DND-41 (cell line): Measurements from ENCODE around the gene TMEM51.

Source experiments
- ATAC-seq: fragments of 200-7000 bp; cut with Tn5 transposase; 3 replicates; pipeline ENCODE4 v1.9.1; 2021; ENCODE audit warnings: low read depth; ENCODE audit not compliant: insufficient read depth
- DNase-seq: peaks from one replicate; pipeline ENCODE4 v3.0.0-alpha.2; 2020
- H2AFZ ChIP-seq: 2 replicates; pipeline ENCODE4 v1.6.0; 2012; ENCODE audit warnings: low read depth, low read length
- H3K27ac ChIP-seq: 2 replicates; pipeline ENCODE4 v1.5.1; 2012; ENCODE audit warnings: low read length, inconsistent platforms
- H3K27me3 ChIP-seq: fragments of 200-600 bp; sonication (generic); 2 replicates; pipeline ENCODE4 v1.6.0; 2012; ENCODE audit warnings: low read length, mild to moderate bottlenecking, inconsistent platforms; ENCODE audit not compliant: insufficient read depth, poor library complexity
- H3K36me3 ChIP-seq: 2 replicates; pipeline ENCODE4 v1.5.1; 2012; ENCODE audit warnings: low read length, inconsistent platforms; ENCODE audit not compliant: insufficient read depth
- H3K4me1 ChIP-seq: 2 replicates; pipeline ENCODE4 v1.5.1; 2012; ENCODE audit warnings: mild to moderate bottlenecking, low read length; ENCODE audit not compliant: insufficient read depth
- H3K4me2 ChIP-seq: 2 replicates; pipeline ENCODE4 v1.6.0; 2012; ENCODE audit warnings: mild to moderate bottlenecking, moderate library complexity, low read length, inconsistent platforms; ENCODE audit not compliant: insufficient read depth
- H3K4me3 ChIP-seq, 2 experiments: fragments of 200-600 bp in 1 of 2; shearing (Covaris generic) in 1 of 2; 2 replicates each; pipeline ENCODE4 v1.5.1; 2012 to 2016; ENCODE audit warnings: inconsistent platforms in 2 of 2, low read length in 2 of 2, mild to moderate bottlenecking in 2 of 2, low read depth in 1 of 2, moderate library complexity in 1 of 2
- H3K79me2 ChIP-seq: 2 replicates; pipeline ENCODE4 v1.6.0; 2012; ENCODE audit warnings: low read length, inconsistent platforms; ENCODE audit not compliant: insufficient read depth
- H3K9ac ChIP-seq: 2 replicates; pipeline ENCODE4 v1.6.0; 2012; ENCODE audit warnings: low read depth, mild to moderate bottlenecking, inconsistent platforms, low read length, moderate library complexity
- H3K9me3 ChIP-seq: 2 replicates; pipeline ENCODE4 v1.5.1; 2012; ENCODE audit warnings: low read length, moderate library complexity, mild to moderate bottlenecking, inconsistent platforms; ENCODE audit not compliant: insufficient read depth, severe bottlenecking
- H4K20me1 ChIP-seq: 2 replicates; pipeline ENCODE4 v1.6.0; 2012; ENCODE audit warnings: low read length; ENCODE audit not compliant: insufficient read depth
- CTCF ChIP-seq: IDR thresholded peaks from 2 replicates; pipeline ENCODE4 v1.5.1; 2012; ENCODE audit warnings: borderline replicate concordance, low read length, moderate library complexity, mild to moderate bottlenecking; ENCODE audit not compliant: poor library complexity, severe bottlenecking; ENCODE audit errors: extremely low read depth
- EZH2 ChIP-seq: IDR thresholded peaks from 3 replicates; pipeline ENCODE4 v1.6.1; 2012; ENCODE audit warnings: borderline replicate concordance, low read depth, mild to moderate bottlenecking, moderate library complexity, low read length, inconsistent platforms; ENCODE audit not compliant: severe bottlenecking

The TMEM51 gene

GRCh38 chr1:15214527-15214926, 61.0 kb downstream of the TMEM51 start:
- Histone ChIP-seq H3K36me3 (no peaks in the 10 kb centered on the region), H3K9ac (no peak overlapping the region), H2AFZ (no peak overlapping the region), H3K27me3 (peaks cover 9% of the 10 kb centered on the region), H3K27ac (no peak overlapping the region), H4K20me1 (peaks cover 5% of the 10 kb centered on the region; the same call in 1 of the 2 replicates), H3K4me3 (no peak overlapping the region), H3K4me1 (no peaks in the 10 kb centered on the region), H3K79me2 (no peaks in the 10 kb centered on the region), H3K9me3 (peaks cover 3% of the 10 kb centered on the region), H3K4me2 (no peak overlapping the region)
- TF ChIP-seq CTCF (no peak), EZH2 (no peak)
- DNase-seq, result no peak
- ATAC-seq, result no peak

GRCh38 chr1:15215116-15215515, 61.6 kb downstream of the TMEM51 start:
- H3K36me3 ChIP-seq, result no peaks in the 10 kb centered on the region
- no peak overlapping the region for H3K4me3 ChIP-seq
- TF ChIP-seq EZH2, result no peak
- H3K4me1 ChIP-seq, result no peaks in the 10 kb centered on the region
- H3K27me3 ChIP-seq, result peaks cover 9% of the 10 kb centered on the region
- H3K79me2 ChIP-seq, result no peaks in the 10 kb centered on the region
- peaks cover 3% of the 10 kb centered on the region for H3K9me3 ChIP-seq
- ATAC-seq (no peak), DNase-seq (no peak)
- H3K27ac ChIP-seq, result no peak overlapping the region
- H4K20me1 ChIP-seq, result peaks cover 5% of the 10 kb centered on the region; the same call in 1 of the 2 replicates
- H2AFZ ChIP-seq, result no peak overlapping the region
- no peak overlapping the region for H3K9ac ChIP-seq
- H3K4me2 ChIP-seq, result no peak overlapping the region

DNA sequence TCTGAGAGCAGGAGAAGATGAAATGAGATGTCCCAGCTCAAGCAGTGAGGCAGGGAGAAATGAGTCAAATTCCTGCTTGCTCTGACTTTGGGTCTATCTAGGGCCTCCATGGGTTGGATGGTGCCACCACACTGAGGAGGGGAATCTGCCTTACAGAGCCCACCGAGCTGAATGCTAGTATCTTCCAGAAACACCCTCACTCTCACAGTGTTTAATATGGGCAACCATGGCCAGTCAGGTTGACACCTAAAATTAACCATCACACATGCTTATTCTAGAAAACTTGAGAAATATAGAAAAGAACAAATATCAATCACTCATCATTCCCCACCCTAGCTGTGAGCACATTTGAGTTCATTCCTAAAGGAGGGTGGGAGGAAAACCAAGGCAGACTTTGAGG, 64.1 kb downstream of the TMEM51 start:
- peaks cover 4% of the 10 kb centered on the region; the same call in 1 of the 2 replicates for H4K20me1 ChIP-seq
- ATAC-seq (no peak), DNase-seq (no peak)
- H3K79me2 ChIP-seq, result no peaks in the 10 kb centered on the region
- no peak for TF ChIP-seq EZH2
- no peak overlapping the region for H3K4me3 ChIP-seq
- H3K36me3 ChIP-seq, result no peaks in the 10 kb centered on the region
- no peak overlapping the region for H2AFZ ChIP-seq
- H3K27me3 ChIP-seq, result peaks cover 8% of the 10 kb centered on the region
- no peak overlapping the region for H3K9ac ChIP-seq
- H3K9me3 ChIP-seq, result peaks cover 3% of the 10 kb centered on the region
- no peak overlapping the region for H3K27ac ChIP-seq
- H3K4me1 ChIP-seq, result no peaks in the 10 kb centered on the region
- H3K4me2 ChIP-seq, result no peak overlapping the region

DNA sequence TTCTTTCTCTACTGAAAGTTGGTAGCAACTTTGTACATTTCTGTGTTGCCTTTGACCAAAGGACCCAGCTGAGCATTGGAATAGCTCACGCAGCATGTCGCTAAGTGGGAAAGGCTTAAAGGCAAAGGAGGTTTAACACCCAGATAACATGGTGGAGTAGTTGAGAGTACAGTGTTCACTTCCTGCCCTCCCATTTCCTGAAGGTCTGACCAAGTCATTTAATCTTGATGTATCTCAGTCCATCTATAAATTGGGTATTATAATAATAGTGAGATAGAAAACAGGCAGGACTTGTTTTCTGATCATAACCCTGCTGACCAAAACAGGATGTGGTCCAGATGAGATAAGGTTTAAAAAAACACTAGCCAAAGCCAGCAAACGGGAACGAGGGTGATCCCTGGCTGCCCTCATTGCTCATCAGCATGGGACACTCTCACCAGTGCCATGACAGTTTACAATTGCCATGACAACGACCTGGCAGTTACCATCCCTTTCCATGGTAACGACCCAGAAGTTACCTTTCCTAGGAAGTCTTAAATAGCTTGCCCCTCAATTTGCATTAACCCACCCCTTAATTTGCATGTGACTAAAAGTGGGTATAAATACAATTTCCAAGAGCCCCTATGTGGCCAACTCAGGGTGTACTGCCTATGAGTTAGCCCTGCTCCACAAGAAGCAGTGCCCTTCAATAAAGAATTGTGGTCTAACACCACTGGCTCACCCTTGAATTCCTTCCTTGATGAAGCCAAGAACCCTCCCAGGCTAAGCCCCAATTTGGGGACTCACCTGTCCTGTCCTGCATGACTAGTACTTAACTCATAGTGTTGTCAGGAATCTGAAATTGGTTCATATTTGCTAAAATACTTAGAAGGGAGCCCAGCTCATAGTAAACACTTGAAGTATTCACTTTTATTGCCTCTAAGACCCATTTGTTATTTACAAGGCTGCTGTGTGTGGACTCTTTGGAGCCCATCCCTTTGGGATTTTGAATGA, 65.0 kb downstream of the TMEM51 start:
- Histone ChIP-seq H3K27me3 (peaks cover 5% of the 10 kb centered on the region), H3K4me2 (no peak overlapping the region), H3K36me3 (no peaks in the 10 kb centered on the region), H3K79me2 (no peaks in the 10 kb centered on the region), H3K9me3 (peaks cover 3% of the 10 kb centered on the region), H3K27ac (no peak overlapping the region), H4K20me1 (no peaks in the 10 kb centered on the region), H3K4me3 (no peak overlapping the region), H3K4me1 (no peaks in the 10 kb centered on the region), H3K9ac (no peak overlapping the region), H2AFZ (no peak overlapping the region)
- ATAC-seq (no peak), DNase-seq (no peak)
- TF ChIP-seq CTCF (no peak), EZH2 (no peak)
